A549 (cell line): ENCODE data around the gene C15orf39. TPM values are rescaled to one million over a fixed set of nuclear protein-coding genes. Genes with fewer than 3 reads are reported as not detected.
"Not testable (repeated sequence)": the region's sequence is repeated elsewhere in the genome, so short reads cannot be mapped to it uniquely, and the experiment has no call there.

Experiments
- ATAC-seq, 2 experiments: fragments of 200-7000 bp in 1 of 2; fragments of >200 bp in 1 of 2; cut with Nextera tagmentation in 1 of 2; cut with Tn5 transposase in 1 of 2; 3 replicates each; pipeline versions ENCODE4 v1.8.0 to v1.9.1; 2018 to 2020; ENCODE audit warnings: mild to moderate bottlenecking in 1 of 2, moderate library complexity in 1 of 2
- CTCF ChIA-PET: fragments of 300-600 bp; sonication (Branson Sonifier 250); formaldehyde crosslinking; extraction: SDS; loops from one replicate; lab custom pipeline; 2021; ENCODE audit warnings: antibody characterized with exemption, inconsistent platforms; lab: Yijun Ruan, JAX
- POLR2A ChIA-PET: fragments of 350-600 bp; formaldehyde crosslinking; extraction: SDS; loops from one replicate; lab custom pipeline; 2021; ENCODE audit warnings: antibody characterized with exemption, inconsistent platforms; lab: Yijun Ruan, JAX
- DNase-seq, 2 experiments: peaks; one replicate each; pipeline versions ENCODE4 v3.0.0 to v3.0.0-alpha.2; 2011 to 2016; ENCODE audit warnings: low read depth in 1 of 2, low spot score in 1 of 2
- FAIRE-seq: peaks from 2 replicates; lab custom pipeline; 2011; peaks lifted over from hg19 to GRCh38; lab: Jason Lieb, UNC
- H3K27ac ChIP-seq, 2 experiments: fragments of >200 bp; sonication (Bioruptor Twin); formaldehyde crosslinking; 3 replicates each; pipeline ENCODE4 v1.5.1; 2016 to 2017
- H3K4me1 ChIP-seq: fragments of >200 bp; sonication (Bioruptor Twin); formaldehyde crosslinking; 3 replicates; pipeline ENCODE4 v1.6.1; 2016
- H3K4me2 ChIP-seq: fragments of >200 bp; sonication (Bioruptor Twin); formaldehyde crosslinking; 3 replicates; pipeline ENCODE4 v1.6.1; 2016
- H3K4me3 ChIP-seq: fragments of >200 bp; sonication (Bioruptor Twin); formaldehyde crosslinking; 3 replicates; pipeline ENCODE4 v1.5.1; 2016
- H3K9me3 ChIP-seq: fragments of >200 bp; sonication (Bioruptor Twin); formaldehyde crosslinking; 3 replicates; pipeline ENCODE4 v1.6.1; 2016
- CTCF ChIP-seq: fragments of >200 bp; sonication (Bioruptor Twin); formaldehyde crosslinking; IDR thresholded peaks from 3 replicates; pipeline ENCODE4 v1.5.1; 2016
- MAZ ChIP-seq: fragments of 150-350 bp; IDR thresholded peaks from 2 replicates; pipeline ENCODE4 v1.6.1; 2014; ENCODE audit warnings: antibody characterized with exemption, low read depth, low read length, borderline replicate concordance
- RAD21 ChIP-seq, 2 experiments: fragments of >200 bp in 1 of 2; sonication (Bioruptor Twin) in 1 of 2; formaldehyde crosslinking in 1 of 2; IDR thresholded peaks in 1 of 2; conservative IDR thresholded peaks in 1 of 2; 2 replicates in 1 of 2; 3 replicates in 1 of 2; pipeline ENCODE4 v1.6.1; 2012 to 2018; ENCODE audit warnings: inconsistent platforms in 1 of 2
- RARB ChIP-seq: fragments of 250-450 bp; sonication (Bioruptor Pico); IDR thresholded peaks from 2 replicates; pipeline ENCODE4 v1.8.0; 2021; ENCODE audit warnings: mild to moderate bottlenecking, moderate library complexity
- SMC3 ChIP-seq: fragments of >200 bp; sonication (Bioruptor Twin); formaldehyde crosslinking; IDR thresholded peaks from 3 replicates; pipeline ENCODE4 v1.6.1; 2018; ENCODE audit warnings: inconsistent platforms
- WGBS: methylation state at CpG from one replicate; pipeline ENCODE4 v1.1.6; 2017; ENCODE audit errors: missing lambda C conversion rate; 5-methylcytosine and 5-hydroxymethylcytosine counted together
- polyA plus RNA-seq, 4 experiments: library from polyadenylated mRNA; depleted of rRNA in 3 of 4; stranded (reverse); fragments of >200 nt; fragmentation: RNase III in 1 of 4; extraction: RNeasy Plus Mini Kit Qiagen cat#74134 plus additional on column Dnase treatment in 1 of 4; gene quantifications; 2 replicates in 3 of 4; 3 replicates in 1 of 4; pipeline ENCODE4 v1.2.3, GENCODE V29; 2011 to 2017
- small RNA-seq, 6 experiments: library from RNA; depleted of rRNA; stranded (forward); fragments of <200 nt; gene quantifications; one replicate each; pipeline ENCODE3, GENCODE V24; 2012

Gene C15orf39
- polyA plus RNA-seq, 2 of the 4 experiments (the other 2 are of a cell fraction) = 5.7 to 16.7 TPM

GRCh38 chr15:75249726-75250125 lies 48.0 kb downstream of the C15orf39 start:
- TF ChIP-seq MAZ (no peak), RAD21 (conservative IDR thresholded peaks at IDR 0.05 in 1 of 2, IDR thresholded peaks at IDR 0.05 in 1 of 2) (no peak), SMC3 (no peak), RARB (CRISPR knock-in tag) (no peak)
- H3K9me3 ChIP-seq = no peaks in the 10 kb centered on the region
- FAIRE-seq = no peak
- H3K4me2 ChIP-seq = no peak overlapping the region
- ChIA-PET POLR2A (interaction anchor here (0.6 kb wide), 1 partner anchor 509 kb away, joined by 3 read pairs; no protein-coding TSS in a partner anchor), CTCF (interaction anchor here (0.6 to 1.0 kb wide), 2 partner anchors 9 to 672 kb away, joined by 3 read pairs; no protein-coding TSS in a partner anchor)
- H3K27ac ChIP-seq = no peak overlapping the region
- H3K4me3 ChIP-seq = no peak overlapping the region
- 0 out of 3 replicates have a peak, but pooled peaks cover 6% of the 10 kb centered on the region for H3K4me1 ChIP-seq
- 56% methylated on average over 4 of the region's 4 CpGs for WGBS
- DNase-seq = no peak
- no peak for ATAC-seq

DNA sequence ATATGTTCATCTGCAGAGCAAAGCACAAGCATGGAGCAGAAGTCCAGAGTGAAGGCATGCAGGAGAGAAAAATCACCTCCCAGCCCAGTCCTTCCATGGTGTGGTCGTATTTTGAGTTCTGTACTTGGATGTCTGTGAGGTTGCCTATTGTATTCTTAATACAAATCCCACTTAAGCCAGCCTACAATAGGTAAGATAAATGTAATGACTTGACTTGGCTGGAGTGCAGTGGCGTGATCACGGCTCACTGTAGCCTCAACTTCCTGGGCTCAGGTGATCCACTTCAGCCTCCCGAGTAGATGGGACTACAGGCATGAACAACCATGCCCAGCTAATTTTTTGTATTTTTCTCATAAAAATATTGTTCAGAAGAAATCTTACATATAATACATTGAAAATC lies 49.7 kb downstream of the C15orf39 start:
- POLR2A ChIA-PET, FAIRE-seq, H3K4me2 ChIP-seq, DNase-seq, H3K4me1 ChIP-seq, H3K27ac ChIP-seq, ATAC-seq, H3K9me3 ChIP-seq, H3K4me3 ChIP-seq: not testable (repeated sequence)
- WGBS = 65% methylated on average over 4 of the region's 4 CpGs
- CTCF ChIA-PET = interaction anchor here (0.8 to 1.6 kb wide), 5 partner anchors 18 to 56 kb away, joined by 4 to 13 read pairs (median 5); no protein-coding TSS in a partner anchor

DNA sequence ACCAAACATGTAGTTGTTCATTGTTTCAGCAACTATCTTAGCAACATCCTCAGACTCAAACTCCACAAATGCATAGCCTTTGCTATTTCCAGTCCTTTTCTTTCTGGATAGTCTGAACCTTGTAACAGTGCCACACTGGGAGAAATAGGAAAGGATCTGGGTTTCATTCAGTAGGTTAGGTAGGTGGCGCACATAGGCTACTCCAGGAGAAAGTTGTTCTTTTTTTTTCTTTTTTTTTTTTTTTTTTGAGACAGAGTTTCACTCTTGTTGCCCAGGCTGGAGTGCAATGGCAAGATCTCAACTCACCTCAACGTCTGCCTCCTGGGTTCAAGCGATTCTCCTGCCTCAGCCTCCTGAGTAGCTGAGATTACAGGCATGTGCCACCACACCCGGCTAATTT lies 50.6 kb downstream of the C15orf39 start:
- H3K9me3 ChIP-seq, POLR2A ChIA-PET, H3K4me2 ChIP-seq, H3K4me1 ChIP-seq, H3K4me3 ChIP-seq, H3K27ac ChIP-seq, FAIRE-seq, DNase-seq: not testable (repeated sequence)
- ATAC-seq = peak; percentile 76 to 77; a peak in 5 of 6 replicates
- WGBS = 47% methylated on average over 4 of the region's 4 CpGs
- TF ChIP-seq CTCF (peak; percentile 40; the same call in 2 of the 3 replicates), SMC3 (peak; percentile 29; the same call in 2 of the 3 replicates), RAD21 (conservative IDR thresholded peaks at IDR 0.05 in 1 of 2, IDR thresholded peaks at IDR 0.05 in 1 of 2) (peak; percentile 39 to 49; a peak in 3 of 5 replicates)
- CTCF ChIA-PET = interaction anchor here (0.7 to 1.6 kb wide), 9 partner anchors 18 to 69 kb away, joined by 3 to 13 read pairs (median 4); no protein-coding TSS in a partner anchor

GRCh38 chr15:75258034-75258433 lies 56.4 kb downstream of the C15orf39 start, which contains the start of gene GOLGA6C:
TSS of gene GOLGA6C (plus strand) at chr15:75258334. CDS start at chr15:75258599, 265 bp downstream.
- H3K4me2 ChIP-seq, H3K4me3 ChIP-seq, CTCF ChIA-PET, DNase-seq, FAIRE-seq, ATAC-seq, H3K4me1 ChIP-seq, POLR2A ChIA-PET, H3K9me3 ChIP-seq: not testable (repeated sequence)
- H3K27ac ChIP-seq = 0 out of 6 replicates have a peak within 1 kb of the TSS, but pooled peaks of 1 of the 2 experiments have one; percentile 52
- no CpG with 5 or more reads among the region's 2 CpGs for WGBS

DNA sequence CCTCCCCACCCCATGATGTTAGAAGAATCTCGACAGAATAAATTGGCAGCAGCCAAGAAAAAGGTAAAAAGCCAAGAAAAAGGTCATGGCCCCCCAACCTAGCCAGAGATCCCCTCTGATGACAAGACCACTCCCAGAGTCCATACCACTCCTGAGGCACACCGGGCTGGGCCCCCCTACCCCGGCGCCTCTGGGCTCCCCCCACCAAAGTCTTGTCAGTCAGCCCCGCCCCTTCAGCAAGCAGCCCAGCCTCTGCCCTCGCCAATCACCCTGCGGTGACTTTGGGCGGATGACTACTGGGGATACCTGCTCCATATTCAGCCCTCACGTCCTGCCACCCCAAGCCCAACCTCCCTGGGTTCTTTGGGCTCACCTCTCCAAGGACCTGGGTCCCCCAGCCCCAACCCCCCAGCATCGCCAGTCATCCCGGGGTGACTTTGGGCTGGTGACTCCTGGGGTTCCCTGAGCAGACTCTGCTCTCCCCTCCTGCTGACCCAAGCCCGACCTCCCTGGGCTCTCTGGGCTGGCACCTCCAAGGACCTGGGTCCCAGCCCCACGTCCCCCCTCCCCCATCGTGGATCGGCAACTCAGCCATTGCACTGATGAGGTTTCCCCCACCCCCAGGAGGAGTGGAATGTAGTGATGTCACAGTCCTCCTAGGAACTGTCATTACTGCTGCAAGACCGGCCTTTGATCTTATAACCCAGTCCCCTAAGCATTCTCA lies 57.1 kb downstream of the C15orf39 start:
- FAIRE-seq, H3K9me3 ChIP-seq, ATAC-seq, POLR2A ChIA-PET, CTCF ChIA-PET, DNase-seq, H3K4me1 ChIP-seq, H3K4me2 ChIP-seq, H3K4me3 ChIP-seq: not testable (repeated sequence)
- H3K27ac ChIP-seq = 0 out of 6 replicates have a peak overlapping the region, but pooled peaks of 1 of the 2 experiments have one; percentile 52
- WGBS = 57% methylated on average over 4 of the region's 16 CpGs

DNA sequence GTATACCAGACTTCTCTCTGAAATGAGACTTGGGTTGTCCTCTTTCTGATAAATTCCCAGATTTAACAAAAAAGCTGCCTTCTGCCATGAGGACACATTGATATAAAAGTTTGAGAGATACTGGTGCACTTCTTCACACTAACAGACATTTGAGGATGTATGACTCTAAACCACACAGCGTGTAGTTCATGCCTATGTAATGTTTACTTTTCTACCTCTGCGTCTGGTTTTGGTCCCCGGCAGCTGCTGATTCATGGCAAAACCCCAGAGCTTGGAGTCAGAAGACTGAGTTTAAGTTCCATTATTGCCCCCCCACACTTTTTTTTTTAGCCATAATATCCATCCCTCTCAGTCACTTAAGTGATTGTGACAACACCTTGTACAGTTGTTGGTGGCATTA lies 58.2 kb downstream of the C15orf39 start:
- peak in 1 of 2 experiments; percentile 64; a peak in 1 of 6 replicates for ATAC-seq
- FAIRE-seq, H3K4me3 ChIP-seq, POLR2A ChIA-PET, CTCF ChIA-PET, DNase-seq, H3K4me2 ChIP-seq, H3K27ac ChIP-seq, H3K4me1 ChIP-seq, H3K9me3 ChIP-seq: not testable (repeated sequence)
- WGBS = no CpG with 5 or more reads among the region's 3 CpGs

Small RNA genes lying within 50 kb of the gene (small RNA-seq; reads per million reads assigned to genes)
- 0 reads per million in 6 experiments for gene AC068338.1

Other genes starting within 250 kb of the C15orf39 start
- 8.8 and 9.3 TPM in 2 replicates for gene RPP25, start 245.1 kb upstream of the C15orf39 start, polyA plus RNA-seq (2011; rRNA removed)
- 12.2 to 13.7 TPM (median 13.0 TPM) in 3 replicates for gene RPP25, start 245.1 kb upstream of the C15orf39 start, polyA plus RNA-seq (2017; fragmentation: RNase III; extraction: RNeasy Plus Mini Kit Qiagen cat#74134 plus additional on column Dnase treatment)
- 10.5 and 11.8 TPM in 2 replicates for gene SCAMP5, start 206.3 kb upstream of the C15orf39 start, polyA plus RNA-seq (2011; rRNA removed)
- gene SCAMP5, start 206.3 kb upstream of the C15orf39 start, polyA plus RNA-seq (2017; fragmentation: RNase III; extraction: RNeasy Plus Mini Kit Qiagen cat#74134 plus additional on column Dnase treatment) = 13.7 to 16.2 TPM (median 15.0 TPM) in 3 replicates
- gene PPCDC, start 178.3 kb upstream of the C15orf39 start, polyA plus RNA-seq (2011; rRNA removed) = 14.5 and 18.2 TPM in 2 replicates
- gene PPCDC, start 178.3 kb upstream of the C15orf39 start, polyA plus RNA-seq (2017; fragmentation: RNase III; extraction: RNeasy Plus Mini Kit Qiagen cat#74134 plus additional on column Dnase treatment) = 18.5 to 19.9 TPM (median 19.9 TPM) in 3 replicates
- gene GOLGA6C, start 56.5 kb downstream of the C15orf39 start, polyA plus RNA-seq (2011; rRNA removed) = not detected in 2 replicates
- not detected in 3 replicates for gene GOLGA6C, start 56.5 kb downstream of the C15orf39 start, polyA plus RNA-seq (2017; fragmentation: RNase III; extraction: RNeasy Plus Mini Kit Qiagen cat#74134 plus additional on column Dnase treatment)
- gene GOLGA6D, start 81.0 kb downstream of the C15orf39 start, polyA plus RNA-seq (2011; rRNA removed) = 0.03 and 0.07 TPM in 2 replicates
- 0.04 to 0.05 TPM in 2 of 3 replicates, not detected in the other for gene GOLGA6D, start 81.0 kb downstream of the C15orf39 start, polyA plus RNA-seq (2017; fragmentation: RNase III; extraction: RNeasy Plus Mini Kit Qiagen cat#74134 plus additional on column Dnase treatment)
- 88.0 and 98.3 TPM in 2 replicates for gene COMMD4, start 134.2 kb downstream of the C15orf39 start, polyA plus RNA-seq (2011; rRNA removed)
- 203 to 222 TPM (median 220 TPM) in 3 replicates for gene COMMD4, start 134.2 kb downstream of the C15orf39 start, polyA plus RNA-seq (2017; fragmentation: RNase III; extraction: RNeasy Plus Mini Kit Qiagen cat#74134 plus additional on column Dnase treatment)
- gene NEIL1, start 145.2 kb downstream of the C15orf39 start, polyA plus RNA-seq (2011; rRNA removed) = 3.2 and 5.6 TPM in 2 replicates
- 4.9 to 7.2 TPM (median 6.8 TPM) in 3 replicates for gene NEIL1, start 145.2 kb downstream of the C15orf39 start, polyA plus RNA-seq (2017; fragmentation: RNase III; extraction: RNeasy Plus Mini Kit Qiagen cat#74134 plus additional on column Dnase treatment)
- gene MAN2C1, start 166.7 kb downstream of the C15orf39 start, polyA plus RNA-seq (2011; rRNA removed) = 47.7 and 66.3 TPM in 2 replicates
- gene MAN2C1, start 166.7 kb downstream of the C15orf39 start, polyA plus RNA-seq (2017; fragmentation: RNase III; extraction: RNeasy Plus Mini Kit Qiagen cat#74134 plus additional on column Dnase treatment) = 114 to 126 TPM (median 117 TPM) in 3 replicates
- gene SIN3A, start 249.8 kb downstream of the C15orf39 start, polyA plus RNA-seq (2011; rRNA removed) = 46.8 and 48.7 TPM in 2 replicates
- gene SIN3A, start 249.8 kb downstream of the C15orf39 start, polyA plus RNA-seq (2017; fragmentation: RNase III; extraction: RNeasy Plus Mini Kit Qiagen cat#74134 plus additional on column Dnase treatment) = 33.9 to 38.6 TPM (median 35.9 TPM) in 3 replicates